HS-5 (cell line): ENCODE data around the gene CXCR6.

Experiments used
- DNase-seq: peaks from one replicate; pipeline ENCODE4 v3.0.0-alpha.2; 2012; ENCODE audit warnings: low read depth

The CXCR6 gene

GRCh38 chr3:45969116-45969515, 25.9 kb downstream of the CXCR6 start:
- DNase-seq, result no peak

GRCh38 chr3:45969953-45970352, 26.7 kb downstream of the CXCR6 start:
- no peak for DNase-seq

- DNase-seq, result peak; percentile 74
These were observed 29.5 kb downstream of the CXCR6 start for GRCh38 chr3:45972534-45973402.

GRCh38 chr3:45974686-45975085, 31.4 kb downstream of the CXCR6 start:
- DNase-seq, result no peak

GRCh38 chr3:45975686-45976085, 32.4 kb downstream of the CXCR6 start:
- no peak for DNase-seq

- DNase-seq, result no peak
These were observed 33.2 kb downstream of the CXCR6 start for GRCh38 chr3:45976191-45977091.

GRCh38 chr3:45978006-45978761, 34.9 kb downstream of the CXCR6 start:
- no peak for DNase-seq

GRCh38 chr3:45979378-45979777, 36.1 kb downstream of the CXCR6 start:
- DNase-seq, result no peak

GRCh38 chr3:45980229-45980813, 37.1 kb downstream of the CXCR6 start:
- DNase-seq, result no peak

- DNase-seq, result no peak
These were observed 37.6 kb downstream of the CXCR6 start for GRCh38 chr3:45980819-45981218.

- no peak for DNase-seq
These were observed 38.2 kb downstream of the CXCR6 start for GRCh38 chr3:45981346-45982074.

- DNase-seq, result no peak
These were observed 40.5 kb downstream of the CXCR6 start for GRCh38 chr3:45983770-45984169.

- no peak for DNase-seq
These were observed 41.4 kb downstream of the CXCR6 start for GRCh38 chr3:45984331-45985312.

- DNase-seq, result no peak
These were observed 42.5 kb downstream of the CXCR6 start for GRCh38 chr3:45985532-45986302.

- DNase-seq, result no peak
These were observed 43.2 kb downstream of the CXCR6 start for GRCh38 chr3:45986303-45986982.

GRCh38 chr3:45987368-45988291, 44.4 kb downstream of the CXCR6 start:
- no peak for DNase-seq

GRCh38 chr3:45988362-45988761, 45.1 kb downstream of the CXCR6 start:
- no peak for DNase-seq
